Measurements from ENCODE around the gene KDM4B.

GRCh38 chr19:5076440-5077208 lies 107.7 kb downstream of the KDM4B start:
- TF ChIP-seq CTCF (IDR thresholded peaks at IDR 0.05), result no peak
- TF ChIP-seq EZH2 (IDR thresholded peaks at IDR 0.05; ENCODE audit: borderline replicate concordance, insufficient read depth, low read depth, low read length, poor library complexity, severe bottlenecking), result no peak

Measured in B cell (primary cell).